LHCN-M2 (cell line): Measurements from ENCODE around the gene CLDN10. TPM values are rescaled to one million over a fixed set of nuclear protein-coding genes. Genes with fewer than 3 reads are reported as not detected.
"Not testable (repeated sequence)": the region's sequence is repeated elsewhere in the genome, so short reads cannot be mapped to it uniquely, and the experiment has no call there.

Source experiments
- DNase-seq: peaks from one replicate; pipeline ENCODE4 v3.0.0-alpha.2; 2012; ENCODE audit warnings: low read depth
- total RNA-seq: library from RNA; depleted of rRNA; stranded (reverse); fragments of >200 nt; gene quantifications from 2 replicates; pipeline ENCODE4 v1.2.3, GENCODE V29; 2014

Gene CLDN10
- total RNA-seq, 1 experiment from 2014 or later, result not detected

DNA sequence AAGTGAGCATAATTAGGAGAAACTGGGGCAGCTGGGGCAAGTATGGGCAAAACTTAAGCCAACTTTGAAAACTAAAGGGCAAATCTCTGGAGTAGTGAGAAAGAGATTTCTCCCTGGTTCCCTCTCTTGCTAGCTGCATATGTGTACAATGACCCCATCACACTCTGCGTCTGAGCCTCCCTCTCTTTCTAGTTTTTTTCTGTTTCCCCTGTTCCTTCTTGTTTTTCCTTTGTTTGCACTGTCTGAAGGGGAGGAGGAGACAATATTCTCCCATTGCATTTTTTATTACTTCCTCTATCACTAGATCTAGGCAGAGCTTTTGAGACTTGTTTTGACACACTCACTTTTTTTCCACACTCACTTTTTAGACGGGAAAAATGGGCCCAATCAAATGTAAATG is 11.2 kb upstream of the CLDN10 start:
- no peak for DNase-seq

DNA sequence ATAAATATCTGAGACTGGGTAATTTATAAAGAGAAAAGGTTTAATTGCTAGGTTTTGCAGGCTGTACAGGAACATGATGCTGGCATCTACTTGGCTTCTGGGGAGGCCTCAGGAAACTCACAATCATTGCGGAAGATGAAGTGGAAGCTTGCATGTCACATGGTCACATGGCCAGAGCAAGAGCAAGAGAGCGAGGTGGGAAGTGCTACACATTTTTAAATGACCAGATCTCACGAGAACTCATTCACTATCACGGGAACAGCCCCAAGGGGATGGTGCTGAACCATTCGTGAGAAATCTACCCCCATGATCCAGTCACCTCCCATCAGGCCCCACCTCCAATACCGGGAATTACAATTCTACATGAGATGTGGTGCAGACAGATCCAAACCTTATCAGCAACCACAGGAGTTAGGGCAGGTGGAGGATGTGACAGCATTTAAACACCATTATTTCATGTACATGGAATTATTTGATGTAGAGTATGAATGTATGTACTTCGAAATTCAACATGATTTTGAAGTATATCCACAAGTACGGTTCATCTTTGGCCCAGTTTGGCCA is 10.5 kb upstream of the CLDN10 start:
- no peak for DNase-seq

DNA sequence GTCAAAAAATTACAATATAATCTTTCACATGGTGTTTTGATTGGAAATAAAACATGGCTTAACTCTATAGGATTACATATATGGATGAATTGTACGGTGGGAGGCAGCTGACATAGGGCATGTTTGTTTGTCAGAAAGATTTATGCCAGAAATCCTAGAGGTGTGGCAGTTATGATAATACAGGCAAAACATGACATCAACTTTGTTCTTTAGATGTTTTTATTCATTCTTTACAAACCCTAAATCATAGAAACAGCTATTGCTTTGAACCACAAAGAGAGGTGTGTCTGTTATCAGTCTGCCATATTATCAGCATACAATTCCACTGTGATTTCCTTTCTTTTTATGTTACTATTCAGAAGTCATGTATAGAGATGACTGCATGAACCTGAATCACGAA is 8.2 kb upstream of the CLDN10 start:
- no peak for DNase-seq

DNA sequence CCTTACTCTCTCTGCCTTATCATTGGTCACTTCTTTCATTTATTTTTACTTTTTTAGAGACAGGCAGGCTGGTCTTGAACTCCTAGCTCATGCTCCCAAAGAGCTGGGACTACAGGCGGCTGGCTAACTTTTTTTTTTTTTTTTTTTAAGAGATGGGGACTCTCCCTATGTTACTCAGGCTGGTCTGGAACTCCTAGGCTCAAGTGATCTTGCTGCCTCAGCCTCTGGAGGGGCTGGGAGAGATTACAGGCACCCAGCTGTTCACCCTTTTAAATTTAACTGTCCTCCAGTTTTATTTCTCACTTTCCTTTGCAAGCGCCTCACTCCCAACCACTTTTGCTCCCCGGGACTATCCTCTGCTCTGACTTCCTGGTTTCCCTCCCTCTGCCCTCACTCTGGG is 5.6 kb upstream of the CLDN10 start:
- no peak for DNase-seq

DNA sequence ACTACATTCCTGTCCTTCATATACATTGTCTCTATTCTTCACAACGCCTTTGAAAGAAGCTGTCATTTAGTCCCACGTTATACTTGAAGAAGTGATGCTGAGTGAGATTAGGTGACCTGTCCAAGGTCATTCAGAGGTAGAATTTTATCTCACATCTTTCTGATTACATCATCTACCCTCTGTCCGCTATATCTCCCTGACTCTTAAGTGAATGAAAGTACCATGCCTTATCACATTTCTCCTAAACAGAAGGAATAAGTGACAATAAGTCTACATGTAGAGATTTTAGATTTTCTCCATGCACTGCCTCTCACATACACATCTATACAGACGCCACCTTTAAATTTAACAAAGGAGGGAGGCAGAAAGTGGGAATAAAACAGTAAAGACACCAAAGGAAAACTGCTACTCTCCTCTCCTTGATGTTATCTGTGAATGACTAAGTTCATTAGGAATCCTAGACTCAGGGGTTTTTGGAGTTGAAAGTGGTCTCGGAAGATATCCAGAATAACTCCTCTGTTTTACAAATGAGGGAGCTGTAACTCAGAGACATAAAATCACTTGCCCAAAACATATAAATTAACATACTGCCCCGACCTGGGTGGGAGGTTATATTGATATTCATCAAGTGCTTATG is 4.9 kb upstream of the CLDN10 start:
- DNase-seq, result no peak

DNA sequence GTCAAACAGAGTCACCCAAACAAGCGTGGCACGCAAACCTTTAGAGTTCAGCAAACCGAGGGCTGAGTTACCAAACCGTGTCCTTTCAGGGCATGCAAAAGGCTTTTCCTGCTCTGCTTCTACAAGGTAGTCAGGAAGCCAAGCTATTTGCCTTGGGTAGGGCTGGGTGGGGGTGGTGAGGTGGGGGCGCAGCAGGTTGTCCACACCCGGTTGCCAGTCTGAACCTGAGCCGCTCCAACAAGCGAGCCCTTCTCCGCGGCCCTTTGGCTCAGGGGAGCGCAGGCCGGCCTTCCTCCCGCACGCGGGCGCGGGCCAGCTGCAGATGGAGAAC is 347 bp upstream of the CLDN10 start:
- DNase-seq, result no peak

DNA sequence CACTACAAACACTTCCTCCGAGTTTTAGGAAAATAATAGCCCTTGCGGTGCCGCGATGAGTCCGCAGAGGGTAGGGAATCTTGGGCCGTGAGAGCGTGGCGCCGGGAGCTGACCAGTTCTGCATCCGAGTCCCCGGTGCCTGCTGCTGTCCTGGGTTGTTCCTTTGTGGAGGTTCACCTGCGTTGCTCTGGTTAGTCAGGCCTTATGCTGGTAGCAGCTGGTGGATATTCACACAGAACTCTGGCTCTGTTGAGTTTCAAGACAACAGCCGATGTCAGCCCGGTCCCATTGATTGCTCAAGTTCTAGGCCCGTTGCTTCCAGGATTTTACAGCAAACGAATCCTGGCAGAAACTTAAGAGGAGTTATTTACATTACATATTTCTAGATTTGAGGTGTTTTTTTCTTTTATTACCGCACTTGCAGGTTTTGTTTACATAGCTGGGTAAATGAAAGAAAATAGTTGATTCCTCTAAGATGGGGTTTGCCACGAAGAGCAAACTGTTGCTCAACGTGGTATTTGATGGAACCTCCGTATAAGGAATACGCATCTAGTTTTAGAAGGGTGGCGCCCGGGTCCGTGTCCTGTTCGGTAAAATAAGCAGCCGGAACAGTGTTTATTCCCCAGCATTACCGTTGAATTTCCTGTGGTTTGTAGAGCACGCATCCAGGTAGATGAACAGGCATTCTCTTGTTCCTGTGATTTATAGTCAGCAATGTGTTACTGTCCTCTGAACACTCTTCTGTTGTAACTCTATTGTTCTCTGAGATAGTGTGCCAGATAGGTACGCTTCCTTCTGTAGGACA is 1.3 kb downstream of the CLDN10 start:
- no peak for DNase-seq

DNA sequence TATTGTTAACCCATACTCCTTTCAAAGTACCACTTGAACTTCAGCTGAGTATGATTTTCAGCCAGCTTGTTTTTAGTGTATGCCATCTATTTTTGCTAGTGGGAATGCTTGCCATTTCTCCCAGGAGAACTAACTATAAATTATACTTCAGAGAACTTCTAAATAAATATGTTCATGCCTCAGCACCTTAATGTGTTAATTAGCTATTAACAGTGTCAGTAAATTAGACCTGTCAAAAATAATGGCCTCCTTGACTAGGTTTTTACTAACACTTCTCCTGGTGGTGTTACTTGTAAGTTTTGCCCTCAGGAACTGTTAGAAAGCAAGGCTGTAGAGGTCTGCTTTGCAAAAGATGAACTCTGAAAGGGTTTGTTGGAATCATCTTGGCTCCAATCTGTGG is 4.5 kb downstream of the CLDN10 start:
- no peak for DNase-seq

DNA sequence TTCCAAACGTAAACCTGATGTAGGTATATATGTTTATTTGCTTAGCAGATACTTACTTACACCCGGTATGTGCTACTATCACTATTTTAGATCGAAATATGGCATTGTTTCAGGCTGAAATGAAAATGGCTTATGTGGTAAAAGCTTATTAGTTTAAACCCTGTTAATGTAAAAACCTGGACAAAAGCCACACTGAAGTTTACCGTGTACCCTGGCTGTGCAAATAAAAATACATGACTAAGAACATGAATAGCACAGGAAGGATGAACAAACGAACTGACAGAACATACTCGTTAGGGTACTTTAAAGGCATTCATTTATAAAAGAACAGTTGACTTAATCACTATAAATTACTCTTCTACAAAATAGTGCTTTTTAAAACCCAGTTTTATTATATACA is 6.6 kb downstream of the CLDN10 start:
- DNase-seq, result no peak

DNA sequence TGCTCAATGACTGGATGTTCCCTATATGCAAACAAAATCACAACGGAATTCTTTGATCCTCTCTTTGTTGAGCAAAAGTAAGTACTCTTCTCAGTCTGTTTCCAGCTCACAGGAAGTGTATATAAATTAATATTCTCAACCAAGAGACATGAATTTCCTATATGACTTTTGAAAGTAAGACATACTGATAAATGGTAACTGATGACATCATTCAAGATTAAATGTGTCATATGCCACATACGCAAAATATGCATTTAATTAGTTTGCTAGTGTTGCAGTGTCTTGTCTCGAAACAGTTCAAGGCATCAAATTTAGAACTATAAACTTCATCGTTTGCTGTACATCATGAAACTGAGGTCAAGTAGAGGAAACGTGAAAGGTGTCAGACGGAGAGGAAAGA is 7.9 kb downstream of the CLDN10 start:
- DNase-seq, result no peak

DNA sequence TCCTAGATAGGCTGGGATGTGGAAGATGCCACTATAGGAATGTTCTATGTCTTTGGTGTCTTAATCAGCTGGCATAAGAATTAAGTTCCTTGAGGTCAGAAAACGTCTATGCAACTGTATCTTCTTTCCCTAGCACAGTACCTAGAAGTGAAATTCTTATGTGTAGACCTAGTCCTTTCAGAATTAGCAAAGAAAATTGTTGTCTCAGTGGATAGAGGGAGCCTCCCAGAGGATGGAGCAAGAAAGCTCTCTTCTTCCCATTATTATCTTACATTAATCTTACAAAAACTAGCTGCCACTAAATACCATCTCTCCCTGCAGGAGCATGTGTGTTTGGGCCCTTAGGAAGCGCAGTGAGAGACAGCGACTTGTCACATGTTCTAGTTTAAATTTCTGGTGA is 11.6 kb downstream of the CLDN10 start:
- peak; percentile 33 for DNase-seq

DNA sequence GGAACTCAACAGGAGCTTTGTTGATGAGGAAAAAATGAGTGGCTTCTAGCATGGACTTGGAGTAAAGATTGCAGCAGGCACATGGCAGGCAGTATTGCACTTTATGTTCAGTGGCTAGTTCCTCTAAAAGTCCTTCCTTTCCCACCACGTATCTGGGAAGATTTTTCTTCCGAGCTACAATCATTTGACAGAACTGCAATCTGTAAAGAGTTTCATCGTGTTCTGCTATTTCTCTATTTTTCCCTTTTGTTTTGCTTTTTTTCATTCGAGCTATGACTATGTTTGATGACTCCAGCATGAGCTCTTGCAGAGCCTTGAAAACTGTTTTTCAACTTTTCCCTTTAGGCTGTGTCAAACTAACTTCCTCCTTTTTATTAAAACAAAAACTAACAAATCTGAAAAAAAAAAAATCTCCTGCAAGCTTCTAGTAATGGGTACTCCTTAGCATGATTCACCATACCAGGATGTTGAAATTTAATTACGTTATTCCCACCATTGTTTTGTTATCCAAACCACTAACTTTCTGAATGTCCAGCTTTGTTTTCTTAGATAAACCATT is 12.3 kb downstream of the CLDN10 start:
- DNase-seq, result peak; percentile 77

DNA sequence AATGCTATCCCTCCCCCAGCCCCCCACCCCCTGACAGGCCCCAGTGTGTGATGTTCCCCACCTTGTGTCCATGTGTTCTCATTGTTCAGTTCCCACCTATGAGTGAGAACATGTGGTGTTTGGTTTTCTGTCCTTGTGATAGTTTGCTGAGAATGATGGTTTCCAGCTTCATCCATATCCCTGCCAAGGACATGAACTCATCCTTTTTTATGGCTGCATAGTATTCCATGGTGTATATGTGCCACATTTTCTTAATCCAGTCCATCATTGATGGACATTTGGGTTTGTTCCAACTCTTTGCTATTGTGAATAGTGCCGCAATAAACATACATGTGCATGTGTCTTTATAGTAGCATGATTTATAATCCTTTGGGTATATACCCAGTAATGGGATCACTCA is 13.2 kb downstream of the CLDN10 start:
- DNase-seq, result not testable (repeated sequence)

DNA sequence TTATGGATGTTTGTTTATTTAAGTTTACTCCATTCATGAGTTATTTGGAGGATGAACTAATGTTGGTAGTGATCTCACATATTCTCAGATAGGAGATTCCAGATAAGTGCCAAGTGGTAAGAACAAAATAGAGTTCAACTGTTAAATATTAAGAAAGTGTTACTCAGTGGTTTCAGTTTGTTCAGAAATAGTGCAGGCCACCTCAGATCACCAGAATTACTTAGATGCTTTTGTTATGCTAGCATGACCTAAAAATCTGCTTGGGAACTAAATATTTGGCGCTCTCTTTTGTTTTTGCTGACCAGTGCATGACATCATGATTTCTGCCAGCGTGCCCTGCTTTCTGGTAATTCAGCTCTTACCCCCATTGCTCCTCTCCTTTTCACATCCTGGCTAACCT is 15.6 kb downstream of the CLDN10 start:
- no peak for DNase-seq

DNA sequence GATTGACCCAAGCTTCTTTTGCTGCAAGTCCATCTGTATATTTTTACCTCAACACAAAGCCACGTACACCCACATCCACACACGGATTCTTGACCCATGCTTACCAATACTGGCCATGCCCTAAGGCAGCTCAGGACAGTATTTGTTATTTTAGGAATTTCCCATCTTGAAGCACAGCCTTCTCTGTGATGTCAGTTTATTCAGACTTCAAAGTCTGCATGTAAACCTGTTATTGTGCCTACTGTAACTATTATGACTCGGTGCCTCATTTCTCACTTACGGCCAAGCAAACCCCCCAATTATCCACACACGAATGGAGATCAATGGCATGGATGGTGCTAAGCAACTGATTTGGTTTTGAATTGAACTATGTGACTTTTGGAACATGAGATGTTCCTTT is 17.5 kb downstream of the CLDN10 start:
- DNase-seq, result no peak

DNA sequence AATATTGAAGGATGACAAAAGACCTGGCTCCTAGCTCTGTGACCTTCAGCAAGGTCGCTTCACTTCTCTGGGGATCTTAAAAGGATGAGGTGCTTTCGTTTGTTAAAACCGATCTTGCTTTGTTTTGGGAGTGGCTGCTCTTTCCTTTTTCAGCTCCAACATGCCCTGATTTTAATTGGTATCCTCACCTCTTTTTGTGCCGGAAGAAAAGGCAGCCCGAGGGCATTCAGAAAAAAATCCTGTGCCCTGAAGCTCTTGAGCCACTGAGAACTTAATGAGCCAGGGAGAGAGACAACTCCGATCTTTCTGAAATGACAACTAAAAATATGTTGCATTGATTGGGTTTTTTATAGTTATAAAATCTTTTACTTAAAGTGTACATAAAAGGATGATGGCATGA is 19.4 kb downstream of the CLDN10 start:
- DNase-seq, result no peak

DNA sequence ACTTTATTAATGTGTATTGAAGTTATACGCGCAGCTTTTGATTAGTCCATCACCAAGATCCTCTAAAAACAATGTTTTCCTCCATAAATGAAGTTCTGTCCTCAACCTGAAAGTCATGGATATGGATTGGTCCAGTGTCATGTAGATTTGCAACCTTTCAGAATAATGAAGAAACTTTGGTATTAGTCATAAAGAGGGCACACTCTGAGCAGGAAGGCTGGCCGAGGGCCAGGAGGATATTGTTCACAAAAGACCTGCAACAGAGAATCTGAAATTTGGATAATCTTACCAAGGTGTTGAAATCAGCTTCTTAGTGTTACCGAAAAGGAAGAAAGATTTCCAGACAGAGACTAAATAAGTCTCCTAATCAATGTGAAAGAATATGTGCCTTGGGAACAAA is 20.7 kb downstream of the CLDN10 start:
- DNase-seq, result peak; percentile 33

DNA sequence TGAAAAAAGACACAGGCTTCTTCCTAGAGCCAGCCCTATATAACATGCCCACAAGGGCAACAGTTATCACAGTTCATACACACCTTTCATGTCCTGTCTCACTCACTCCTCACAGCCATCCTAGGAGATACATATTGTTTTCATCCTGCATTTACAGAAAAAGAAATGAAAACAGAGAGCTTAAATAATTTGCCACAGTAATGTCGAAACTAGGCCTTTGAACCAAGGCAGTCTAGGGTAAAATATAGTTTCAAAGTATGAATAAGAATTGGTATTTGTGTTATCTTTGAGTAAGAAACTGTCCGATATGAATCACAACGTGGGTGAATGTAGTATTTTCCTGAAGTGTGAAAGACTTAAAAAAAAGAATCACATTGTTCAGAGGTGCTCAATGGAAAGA is 26.8 kb downstream of the CLDN10 start:
- DNase-seq, result no peak

DNA sequence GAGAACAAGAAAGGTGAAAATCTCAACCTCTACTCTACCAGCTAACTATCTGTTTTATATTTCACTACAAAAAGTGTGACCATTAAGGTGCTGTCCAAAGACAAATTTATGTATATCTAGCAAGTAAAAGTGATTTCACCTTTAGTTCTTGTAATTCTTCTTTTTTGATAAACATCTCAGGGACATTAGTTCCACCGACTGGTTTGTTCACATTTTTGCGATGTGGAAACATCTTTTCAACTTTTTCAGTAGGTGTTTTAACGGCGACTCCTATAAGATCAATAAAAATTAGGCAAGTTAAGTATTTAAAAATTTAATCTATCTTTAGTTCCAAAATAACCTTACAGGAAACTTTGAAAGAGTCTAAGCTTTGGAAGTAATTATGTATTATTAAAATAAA is 33.3 kb downstream of the CLDN10 start:
- DNase-seq, result no peak

DNA sequence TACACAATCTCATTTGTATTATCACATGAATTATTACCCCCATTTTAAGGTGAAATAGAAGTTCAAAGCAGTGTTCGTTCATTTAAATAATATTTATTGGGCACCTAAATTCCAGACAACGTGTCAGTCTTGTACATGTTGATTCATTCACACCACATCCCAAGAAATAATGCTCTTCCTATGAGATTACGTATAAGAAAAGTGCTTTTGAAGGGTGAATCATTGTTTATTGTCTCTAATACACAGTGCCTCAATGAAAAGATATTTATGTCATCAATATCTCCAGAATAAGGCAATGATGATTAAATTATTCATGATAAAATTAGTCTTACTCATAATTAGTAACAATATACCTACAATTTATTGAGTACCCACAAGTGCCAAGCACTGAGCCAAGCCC is 35.6 kb downstream of the CLDN10 start:
- no peak for DNase-seq

DNA sequence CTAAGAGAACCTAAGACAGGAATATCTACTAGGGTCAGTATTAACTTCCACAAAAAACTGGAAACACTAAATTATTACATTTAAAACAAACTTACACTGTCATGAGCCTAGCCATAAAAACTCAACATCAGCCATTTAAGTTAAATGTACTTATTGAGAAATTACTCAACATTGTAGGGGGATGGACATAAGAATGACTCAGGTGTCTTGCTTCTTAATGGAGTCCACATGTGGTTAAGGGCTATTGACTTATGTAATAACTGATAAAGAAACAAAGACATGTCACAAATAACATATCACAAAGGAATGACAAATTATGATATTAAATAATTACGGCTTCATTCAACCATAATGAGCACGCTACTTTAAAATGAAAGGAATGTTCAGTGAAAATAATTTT is 36.2 kb downstream of the CLDN10 start:
- no peak for DNase-seq

DNA sequence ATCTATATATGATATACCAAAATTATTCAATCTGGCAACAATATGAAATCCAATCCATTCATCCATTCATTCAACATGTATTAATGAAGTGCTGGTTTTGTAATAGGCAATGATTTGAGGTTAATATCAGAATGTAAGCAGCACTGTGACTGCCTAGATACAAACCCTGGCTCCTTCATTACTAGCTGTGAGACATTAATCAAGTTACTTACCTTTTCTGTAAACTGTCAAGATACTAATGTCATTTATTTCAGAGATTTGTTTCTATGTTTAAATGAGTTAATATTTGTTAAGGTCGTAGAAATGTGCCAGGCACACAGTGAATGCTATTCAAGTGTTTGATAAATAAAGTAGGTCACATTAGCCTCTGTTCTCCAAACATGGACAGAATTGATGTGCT is 40.9 kb downstream of the CLDN10 start:
- DNase-seq, result no peak

DNA sequence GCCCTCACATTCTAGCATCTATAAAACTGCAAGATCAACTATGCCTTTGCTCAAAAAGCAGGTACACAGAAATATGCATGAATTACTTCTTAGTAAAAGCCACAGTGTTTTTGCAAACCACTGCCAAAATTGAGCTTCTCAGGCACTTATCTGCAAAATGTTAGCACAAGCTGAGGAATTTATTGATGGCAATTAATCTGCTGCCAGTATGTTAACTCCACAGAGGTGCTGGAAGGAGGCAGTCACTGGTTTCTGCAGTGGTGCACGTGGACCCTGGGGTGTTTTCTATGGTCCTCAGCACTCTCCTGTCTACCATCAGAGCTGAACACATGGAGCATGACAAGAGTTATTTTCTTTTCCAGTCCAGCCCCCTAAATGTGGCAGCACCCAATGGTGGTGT is 44.2 kb downstream of the CLDN10 start:
- no peak for DNase-seq
